Measurements from ENCODE around the gene EDAR. TPM values are rescaled to one million over a fixed set of nuclear protein-coding genes. Genes with fewer than 3 reads are reported as not detected.

Gene EDAR
- total and polyA plus RNA-seq, 8 donors: 0.93 to 1.1 TPM; not detected in 6

DNA sequence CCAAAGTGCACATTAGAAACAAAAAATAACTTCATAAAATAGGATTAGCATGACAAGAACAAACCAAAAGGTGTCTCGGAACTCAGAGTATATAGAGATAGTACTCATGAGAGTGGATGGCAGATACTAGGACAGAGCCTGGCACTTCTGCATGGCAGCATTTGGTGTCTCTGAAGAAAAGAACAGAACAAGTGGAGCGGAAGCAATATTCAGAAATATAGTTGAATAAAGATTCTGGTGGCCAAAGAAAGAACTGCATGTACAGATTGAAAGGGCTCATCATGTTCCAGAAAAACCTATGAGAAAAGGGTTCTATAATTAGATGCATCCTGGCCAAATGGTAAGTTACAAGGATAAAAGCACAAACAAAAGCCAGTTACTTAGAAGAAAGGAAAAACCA is 111.5 kb downstream of the EDAR start:
- 95 to 100% (median 99%) methylated on average over 2 of the region's 2 CpGs for WGBS, 5 donors
- Histone ChIP-seq H3K27ac (no peak overlapping the region), H3K9me3 (peaks cover 0 to 15% (median 9%) of the 10 kb centered on the region in 4 donors), H3K36me3 (no peaks in the 10 kb centered on the region), H3K27me3 (no peaks in the 10 kb centered on the region), H3K4me1 (no peaks in the 10 kb centered on the region), H3K4me3 (no peak overlapping the region)
- no peak for TF ChIP-seq POLR2A (IDR thresholded peaks at IDR 0.05)
- TF ChIP-seq POLR2AphosphoS5 (IDR thresholded peaks at IDR 0.05): no peak
- no peak for TF ChIP-seq EP300 (IDR thresholded peaks at IDR 0.05)
- TF ChIP-seq, protein P1, sequence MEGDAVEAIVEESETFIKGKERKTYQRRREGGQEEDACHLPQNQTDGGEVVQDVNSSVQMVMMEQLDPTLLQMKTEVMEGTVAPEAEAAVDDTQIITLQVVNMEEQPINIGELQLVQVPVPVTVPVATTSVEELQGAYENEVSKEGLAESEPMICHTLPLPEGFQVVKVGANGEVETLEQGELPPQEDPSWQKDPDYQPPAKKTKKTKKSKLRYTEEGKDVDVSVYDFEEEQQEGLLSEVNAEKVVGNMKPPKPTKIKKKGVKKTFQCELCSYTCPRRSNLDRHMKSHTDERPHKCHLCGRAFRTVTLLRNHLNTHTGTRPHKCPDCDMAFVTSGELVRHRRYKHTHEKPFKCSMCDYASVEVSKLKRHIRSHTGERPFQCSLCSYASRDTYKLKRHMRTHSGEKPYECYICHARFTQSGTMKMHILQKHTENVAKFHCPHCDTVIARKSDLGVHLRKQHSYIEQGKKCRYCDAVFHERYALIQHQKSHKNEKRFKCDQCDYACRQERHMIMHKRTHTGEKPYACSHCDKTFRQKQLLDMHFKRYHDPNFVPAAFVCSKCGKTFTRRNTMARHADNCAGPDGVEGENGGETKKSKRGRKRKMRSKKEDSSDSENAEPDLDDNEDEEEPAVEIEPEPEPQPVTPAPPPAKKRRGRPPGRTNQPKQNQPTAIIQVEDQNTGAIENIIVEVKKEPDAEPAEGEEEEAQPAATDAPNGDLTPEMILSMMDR (IDR thresholded peaks at IDR 0.05): no peak
- intact Hi-C loops (cut with DNase I; ENCODE audit: low total_unique reads): no loop called here
- no peak for DNase-seq

DNA sequence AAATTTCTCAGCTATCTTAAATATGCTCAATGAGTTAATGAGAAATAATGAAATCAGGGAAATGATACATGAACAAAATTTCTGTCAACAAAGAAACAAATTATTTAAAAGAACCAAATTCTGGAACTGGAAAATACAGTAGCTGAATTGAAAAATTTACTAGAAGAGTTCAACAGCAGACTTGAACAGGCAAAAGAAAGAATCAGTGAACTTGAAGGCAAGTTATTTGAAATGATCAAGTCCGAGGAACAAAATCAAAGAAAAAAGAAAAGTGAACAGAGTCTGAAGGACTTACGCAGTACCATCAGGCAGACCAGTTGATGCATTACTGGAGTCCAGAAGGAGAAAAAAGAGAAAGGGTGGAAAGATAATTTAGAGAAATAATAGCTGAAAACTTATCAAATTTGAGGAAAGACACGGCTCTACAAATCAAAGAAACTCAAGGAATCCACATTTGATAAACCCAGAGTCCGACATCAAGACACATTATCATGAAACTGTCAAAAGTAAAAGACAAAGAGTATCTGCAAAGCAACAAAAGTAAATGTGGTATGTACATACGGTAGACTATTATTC is 118.9 kb downstream of the EDAR start:
- intact Hi-C loops (cut with DNase I; ENCODE audit: low total_unique reads): no loop called here
- TF ChIP-seq EP300 (IDR thresholded peaks at IDR 0.05) (no peak), POLR2AphosphoS5 (IDR thresholded peaks at IDR 0.05) (no peak), POLR2A (IDR thresholded peaks at IDR 0.05) (no peak)
- TF ChIP-seq, protein P1 (IDR thresholded peaks at IDR 0.05): no peak
- Histone ChIP-seq H3K36me3 (peaks cover 0 to 6% (median 0%) of the 10 kb centered on the region in 4 donors), H3K4me3 (no peak overlapping the region), H3K4me1 (no peaks in the 10 kb centered on the region), H3K27me3 (no peaks in the 10 kb centered on the region), H3K27ac (no peak overlapping the region), H3K9me3 (peaks cover 0 to 16% (median 11%) of the 10 kb centered on the region in 4 donors)
- DNase-seq: no peak
- 97 to 99% (median 98%) methylated on average over 5 of the region's 5 CpGs for WGBS, 5 donors

DNA sequence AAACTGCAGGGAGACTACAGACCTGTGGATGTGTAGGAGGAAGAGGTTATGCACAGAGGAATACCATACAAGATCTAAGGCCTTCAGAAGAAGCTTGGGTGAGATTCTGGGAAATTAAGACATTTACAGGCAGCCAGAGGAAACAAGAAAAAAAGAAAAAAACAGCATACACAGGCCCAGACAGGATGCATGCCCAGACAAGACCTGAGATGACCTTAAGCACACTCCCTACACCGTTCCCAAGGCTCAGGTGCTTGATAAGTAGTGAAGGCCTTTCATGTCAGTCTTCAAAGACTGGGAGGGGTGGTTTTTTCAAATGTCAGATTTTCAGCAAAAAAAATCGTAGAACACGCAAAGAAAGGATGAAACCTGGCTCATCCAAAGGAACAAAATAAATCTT is 119.5 kb downstream of the EDAR start:
- H3K4me3 ChIP-seq: no peak overlapping the region
- TF ChIP-seq POLR2AphosphoS5 (IDR thresholded peaks at IDR 0.05) (no peak), EP300 (IDR thresholded peaks at IDR 0.05) (no peak), POLR2A (IDR thresholded peaks at IDR 0.05) (no peak)
- TF ChIP-seq, protein P1 (IDR thresholded peaks at IDR 0.05): no peak
- no peaks in the 10 kb centered on the region for H3K4me1 ChIP-seq
- WGBS, 5 donors: 82 to 89% (median 86%) methylated on average over 3 of the region's 3 CpGs
- intact Hi-C loops (cut with DNase I; ENCODE audit: low total_unique reads): no loop called here
- no peaks in the 10 kb centered on the region for H3K27me3 ChIP-seq
- H3K27ac ChIP-seq: no peak overlapping the region
- peaks cover 0 to 6% (median 0%) of the 10 kb centered on the region in 4 donors for H3K36me3 ChIP-seq
- no peak for DNase-seq
- peaks cover 0 to 16% (median 11%) of the 10 kb centered on the region in 4 donors for H3K9me3 ChIP-seq

DNA sequence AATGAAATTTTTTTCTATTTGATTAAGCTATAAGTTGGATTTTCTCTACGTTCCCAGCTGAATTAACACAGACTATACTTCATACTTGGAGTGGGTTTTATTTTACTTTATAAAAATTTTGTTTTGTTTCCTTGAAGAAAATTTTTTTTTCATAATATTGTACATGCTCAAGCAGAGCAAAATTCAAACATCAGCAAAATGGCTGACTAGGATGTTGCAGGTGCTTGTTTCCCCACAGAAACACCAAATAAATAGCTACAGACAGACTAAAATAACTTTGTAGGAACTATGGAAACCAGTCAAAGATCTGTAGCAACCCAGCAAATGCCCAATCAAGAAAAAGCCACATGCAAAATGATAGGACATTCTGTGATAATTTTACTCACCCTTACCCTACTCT is 120.1 kb downstream of the EDAR start:
- H3K4me3 ChIP-seq: no peak overlapping the region
- intact Hi-C loops (cut with DNase I; ENCODE audit: low total_unique reads): no loop called here
- no peaks in the 10 kb centered on the region for H3K4me1 ChIP-seq
- no peaks in the 10 kb centered on the region for H3K27me3 ChIP-seq
- WGBS, 5 donors: 94 to 97% (median 96%) methylated on average over 1 of the region's 1 CpG
- H3K9me3 ChIP-seq: peaks cover 0 to 16% (median 11%) of the 10 kb centered on the region in 4 donors
- H3K36me3 ChIP-seq: peaks cover 0 to 6% (median 0%) of the 10 kb centered on the region in 4 donors
- no peak for DNase-seq
- H3K27ac ChIP-seq: no peak overlapping the region
- no peak for TF ChIP-seq EP300 (IDR thresholded peaks at IDR 0.05)
- no peak for TF ChIP-seq POLR2AphosphoS5 (IDR thresholded peaks at IDR 0.05)
- no peak for TF ChIP-seq POLR2A (IDR thresholded peaks at IDR 0.05)
- TF ChIP-seq, protein P1 (IDR thresholded peaks at IDR 0.05): no peak

Measured in stomach (tissue), 9 donors.